Endothelial cell of umbilical vein (primary cell): ENCODE results near the gene FOXB1. TPM values are rescaled to one million over a fixed set of nuclear protein-coding genes. Genes with fewer than 3 reads are reported as not detected.

ENCODE experiments used
- BruUV-seq: library from RNA; stranded (reverse); fragments of 400-500 nt; replicated peaks from 2 replicates; lab custom pipeline; 2021; lab: Mats Ljungman, UMichigan
- CTCF ChIA-PET: fragments of 300-600, 350-600 bp; sonication (Branson Sonifier 250); formaldehyde crosslinking; loops from one replicate; lab custom pipeline; 2021; ENCODE audit warnings: antibody characterized with exemption, inconsistent platforms; lab: Charles Lee
- POLR2A ChIA-PET: fragments of 300-600, 350-600 bp; sonication (Branson Sonifier 250); formaldehyde crosslinking; loops from one replicate; lab custom pipeline; 2021; ENCODE audit warnings: antibody characterized with exemption, inconsistent platforms; lab: Charles Lee
- DNase-seq: peaks from one replicate; pipeline ENCODE4 v3.0.0-alpha.2; 2011; ENCODE audit warnings: low read depth, low spot score
- FAIRE-seq: peaks from 2 replicates; lab custom pipeline; 2011; peaks lifted over from hg19 to GRCh38; lab: Jason Lieb, UNC
- H2AFZ ChIP-seq: 2 replicates; pipeline ENCODE4 v1.6.0; 2012; ENCODE audit warnings: low read depth, low read length, control low read depth, inconsistent platforms
- H3K27ac ChIP-seq: 2 replicates; pipeline ENCODE4 v1.5.1; 2011; ENCODE audit warnings: low read depth, mild to moderate bottlenecking, control low read depth, low read length, moderate library complexity; ENCODE audit not compliant: insufficient read depth
- H3K27me3 ChIP-seq, 2 experiments: 2 replicates each; pipeline versions ENCODE4 v1.6.0 to v1.6.1; 2011; ENCODE audit warnings: low read length in 2 of 2, mixed read lengths in 1 of 2; ENCODE audit not compliant: control insufficient read depth in 2 of 2, insufficient read depth in 2 of 2
- H3K36me3 ChIP-seq, 2 experiments: 2 replicates in 1 of 2; 3 replicates in 1 of 2; pipeline ENCODE4 v1.5.1; 2011; ENCODE audit warnings: low read length in 2 of 2, mild to moderate bottlenecking in 1 of 2, moderate library complexity in 1 of 2; ENCODE audit not compliant: control insufficient read depth in 2 of 2, insufficient read depth in 2 of 2; ENCODE audit errors: extremely low read depth in 1 of 2
- H3K4me1 ChIP-seq: 3 replicates; pipeline ENCODE4 v1.5.1; 2011; ENCODE audit warnings: mild to moderate bottlenecking, low read length; ENCODE audit not compliant: control insufficient read depth, insufficient read depth; ENCODE audit errors: extremely low read depth
- H3K4me2 ChIP-seq: 2 replicates; pipeline ENCODE4 v1.6.1; 2011; ENCODE audit warnings: low read length, control low read depth, mixed read lengths; ENCODE audit not compliant: insufficient read depth
- H3K4me3 ChIP-seq, 3 experiments: fragments of 200-600 bp in 1 of 3; sonication (generic), shearing (Covaris generic) in 1 of 3; replicated peaks in 1 of 3; 2 replicates each; pipeline ENCODE4 v1.5.1; 2011 to 2016; ENCODE audit warnings: control low read depth in 3 of 3, low read length in 3 of 3, mild to moderate bottlenecking in 2 of 3, inconsistent platforms in 1 of 3, low read depth in 1 of 3, moderate library complexity in 1 of 3; ENCODE audit not compliant: insufficient read depth in 1 of 3
- H3K79me2 ChIP-seq: 2 replicates; pipeline ENCODE4 v1.6.0; 2012; ENCODE audit warnings: low read length, inconsistent platforms; ENCODE audit not compliant: control insufficient read depth, insufficient read depth
- H3K9ac ChIP-seq: replicated peaks from 2 replicates; pipeline ENCODE3; 2011; ENCODE audit warnings: low read length, control low read depth; ENCODE audit not compliant: insufficient read depth; ENCODE audit errors: extremely low read depth
- H3K9me1 ChIP-seq: replicated peaks from 3 replicates; pipeline ENCODE4 v1.6.0; 2011; ENCODE audit warnings: mild to moderate bottlenecking, low read length; ENCODE audit not compliant: control insufficient read depth, insufficient read depth; ENCODE audit errors: extremely low read depth
- H3K9me3 ChIP-seq: replicated peaks from 2 replicates; pipeline ENCODE4 v1.5.1; 2012; ENCODE audit warnings: low read length, inconsistent platforms; ENCODE audit not compliant: control insufficient read depth, insufficient read depth
- H4K20me1 ChIP-seq: replicated peaks from 2 replicates; pipeline ENCODE3; 2011; ENCODE audit warnings: mild to moderate bottlenecking, low read length; ENCODE audit not compliant: control insufficient read depth, insufficient read depth; ENCODE audit errors: extremely low read depth
- CTCF ChIP-seq, 2 donors: IDR thresholded peaks; 1 replicate in 1 of 2; 2 replicates in 1 of 2; pipeline ENCODE4 v1.5.1; 2011; ENCODE audit warnings: low read length in 2 of 2, mild to moderate bottlenecking in 2 of 2, moderate library complexity in 2 of 2, control low read depth in 1 of 2, inconsistent platforms in 1 of 2, low read depth in 1 of 2; ENCODE audit not compliant: insufficient read depth in 1 of 2; ENCODE audit errors: extremely low read depth in 1 of 2
- EZH2 ChIP-seq: IDR thresholded peaks from 2 replicates; pipeline ENCODE4 v1.6.1; 2012; ENCODE audit warnings: borderline replicate concordance, low read depth, mild to moderate bottlenecking, moderate library complexity, low read length, inconsistent platforms; ENCODE audit not compliant: severe bottlenecking
- GATA2 ChIP-seq: IDR thresholded peaks from 2 replicates; pipeline ENCODE4 v1.7.0; 2011; ENCODE audit warnings: low read depth, mild to moderate bottlenecking, moderate library complexity, mixed read lengths, low read length; ENCODE audit not compliant: insufficient read length, insufficient read depth
- MYC ChIP-seq: IDR thresholded peaks from one replicate; pipeline ENCODE4 v1.6.1; 2011; ENCODE audit warnings: mild to moderate bottlenecking, low read depth, low read length
- POLR2AphosphoS5 ChIP-seq: IDR thresholded peaks from 2 replicates; pipeline ENCODE4 v1.6.1; 2012; ENCODE audit warnings: low read depth, mild to moderate bottlenecking, control low read depth, low read length, moderate library complexity; ENCODE audit not compliant: insufficient read depth
- dilution Hi-C: fragments of 300-500 bp; cut with MboI; formaldehyde crosslinking; loops from one replicate; pipeline ENCODE4 v1.15.0; 2019; ENCODE audit warnings: low sequenced_read_pairs; ENCODE audit not compliant: extremely low pct_ligation_motif_present
- intact Hi-C: fragments of 100-400 bp; cut with micrococcal nuclease; formaldehyde crosslinking; loops from one replicate; pipeline ENCODE4 v1.10.0; 2022
- polyA plus RNA-seq, 4 experiments: library from polyadenylated mRNA; depleted of rRNA in 3 of 4; stranded (reverse) in 3 of 4; unstranded in 1 of 4; fragments of >200 nt; gene quantifications; 2 replicates each; pipeline versions ENCODE4 v1.2.1 to v1.2.3, GENCODE V29; 2011 to 2012; ENCODE audit warnings: missing spikeins in 1 of 4
- total RNA-seq: library from RNA; stranded (reverse); gene quantifications from 2 replicates; pipeline ENCODE4 v1.2.3, GENCODE V29; 2021

Gene FOXB1
- total and polyA plus RNA-seq, 2 donors (not counting 3 experiments of a cell fraction or from before 2014, with no cell fraction given), result not detected

GRCh38 chr15:59993041-59993750 lies 10.9 kb upstream of the FOXB1 start:
- TF ChIP-seq EZH2 (no peak), MYC (no peak), POLR2AphosphoS5 (no peak)
- no peak for DNase-seq
- H3K27me3 ChIP-seq, result peaks cover 65 to 80% of the 10 kb centered on the region in 2 experiments
- H3K9me3 ChIP-seq, result no peaks in the 10 kb centered on the region
- dilution Hi-C loops (no loop called here), intact Hi-C loops (loop anchor here (10.0 kb wide), 1 partner anchor 332 kb away; no protein-coding TSS in a partner anchor)
- no peak overlapping the region for H3K4me3 ChIP-seq
- ChIA-PET POLR2A (no interaction called here), CTCF (interaction anchor here (1.3 to 1.7 kb wide), 4 partner anchors 14 to 330 kb away, joined by 3 to 6 read pairs (median 3); no protein-coding TSS in a partner anchor)
- no peak overlapping the region for H3K9ac ChIP-seq
- no TSS peak for BruUV-seq
- no peaks in the 10 kb centered on the region for H3K36me3 ChIP-seq
- no peaks in the 10 kb centered on the region for H4K20me1 ChIP-seq
- no peaks in the 10 kb centered on the region for H3K9me1 ChIP-seq
- FAIRE-seq, result no peak
- no peak overlapping the region for H3K27ac ChIP-seq
- no peaks in the 10 kb centered on the region for H3K4me1 ChIP-seq
- H2AFZ ChIP-seq, result no peak overlapping the region
- no peak overlapping the region for H3K4me2 ChIP-seq
- no peaks in the 10 kb centered on the region for H3K79me2 ChIP-seq

GRCh38 chr15:59993950-59994401 lies 10.1 kb upstream of the FOXB1 start:
- intact Hi-C loops, result loop anchor here (10.0 kb wide), 1 partner anchor 331 kb away; no protein-coding TSS in a partner anchor
- Histone ChIP-seq H3K9me3 (no peaks in the 10 kb centered on the region), H3K79me2 (no peaks in the 10 kb centered on the region), H3K9me1 (no peaks in the 10 kb centered on the region), H3K4me2 (no peak overlapping the region), H4K20me1 (no peaks in the 10 kb centered on the region), H3K36me3 (no peaks in the 10 kb centered on the region), H3K9ac (no peak overlapping the region), H3K27me3 (peaks cover 72 to 88% of the 10 kb centered on the region in 2 experiments), H2AFZ (no peak overlapping the region), H3K4me1 (no peaks in the 10 kb centered on the region), H3K27ac (no peak overlapping the region), H3K4me3 (no peak overlapping the region)
- BruUV-seq, result no TSS peak
- DNase-seq (no peak), FAIRE-seq (no peak)
- CTCF ChIA-PET, result interaction anchor here (1.3 to 1.7 kb wide), 3 partner anchors 13 to 329 kb away, joined by 3 to 6 read pairs (median 3); no protein-coding TSS in a partner anchor
- POLR2A ChIA-PET, result no interaction called here
- dilution Hi-C loops, result no loop called here
- no peak for TF ChIP-seq MYC
- TF ChIP-seq GATA2, result no peak
- peak in 1 of 2 donors; percentile 13 for TF ChIP-seq CTCF (IDR thresholded peaks at IDR 0.05; ENCODE audit: extremely low read depth in 1 of 2, insufficient read depth in 1 of 2, low read depth in 1 of 2, low read length in 2 of 2)
